K562 (cell line): ENCODE measurements around the gene CLCN1. TPM values are rescaled to one million over a fixed set of nuclear protein-coding genes. Genes with fewer than 3 reads are reported as not detected.

Source experiments
- ATAC-seq: fragments of 200-7000 bp; cut with Tn5 transposase; 3 replicates; pipeline ENCODE4 v1.9.1; 2020; ENCODE audit warnings: moderate library complexity
- BruUV-seq: library from RNA; stranded (reverse); fragments of 400-500 nt; replicated peaks from 2 replicates; lab custom pipeline; 2021; lab: Mats Ljungman, UMichigan
- CTCF ChIA-PET: fragments of 300-600 bp; formaldehyde crosslinking; extraction: SDS; loops from one replicate; lab custom pipeline; 2021; ENCODE audit warnings: low intra/inter-chr PET ratio; lab: Yijun Ruan, JAX
- POLR2A ChIA-PET: fragments of 300-600, 350-650 bp; sonication (Branson Sonifier 250); formaldehyde crosslinking; extraction: SDS; loops from one replicate; lab custom pipeline; 2021; ENCODE audit warnings: antibody characterized with exemption, inconsistent platforms; lab: Yijun Ruan, JAX
- DNase-seq, 4 experiments: peaks; one replicate each; pipeline versions ENCODE4 v3.0.0 to v3.0.0-alpha.2; 2011 to 2018; ENCODE audit warnings: low spot score in 3 of 4, mixed read lengths in 3 of 4; ENCODE audit errors: extremely low read depth in 1 of 4
- FAIRE-seq: peaks from 2 replicates; lab custom pipeline; 2011; peaks lifted over from hg19 to GRCh38; lab: Jason Lieb, UNC
- H2AFZ ChIP-seq: 2 replicates; pipeline ENCODE4 v1.6.0; 2011; ENCODE audit warnings: low read depth, low read length, control low read depth, inconsistent platforms
- H3K27ac ChIP-seq: fragments of 200-600 bp; 3 replicates; pipeline ENCODE4 v1.8.0; 2011; ENCODE audit warnings: low read depth, mild to moderate bottlenecking, control low read depth, inconsistent platforms, low read length, moderate library complexity, mixed read lengths; ENCODE audit errors: extremely low read depth
- H3K27me3 ChIP-seq, 2 experiments: fragments of 300-600 bp in 1 of 2; 2 replicates in 1 of 2; 3 replicates in 1 of 2; pipeline versions ENCODE4 v1.6.0 to v1.8.0; 2011; ENCODE audit warnings: inconsistent platforms in 2 of 2, low read length in 2 of 2, mild to moderate bottlenecking in 1 of 2, mixed read lengths in 1 of 2, moderate library complexity in 1 of 2; ENCODE audit not compliant: control insufficient read depth in 2 of 2, insufficient read depth in 2 of 2
- H3K36me3 ChIP-seq: fragments of 300-600 bp; 3 replicates; pipeline ENCODE4 v1.8.0; 2011; ENCODE audit warnings: mild to moderate bottlenecking, low read length, inconsistent platforms; ENCODE audit not compliant: control insufficient read depth, insufficient read depth
- H3K4me1 ChIP-seq, 2 experiments: fragments of 200-600 bp in 1 of 2; replicated peaks in 1 of 2; 2 replicates in 1 of 2; 3 replicates in 1 of 2; pipeline versions ENCODE4 v1.5.1 to v1.8.0; 2011; ENCODE audit warnings: inconsistent platforms in 2 of 2, low read length in 2 of 2, mild to moderate bottlenecking in 1 of 2, mixed read lengths in 1 of 2, moderate library complexity in 1 of 2; ENCODE audit not compliant: control insufficient read depth in 2 of 2, insufficient read depth in 2 of 2
- H3K4me2 ChIP-seq: 2 replicates; pipeline ENCODE4 v1.6.1; 2011; ENCODE audit warnings: low read length, control low read depth, inconsistent platforms, mixed read lengths; ENCODE audit not compliant: insufficient read depth
- H3K4me3 ChIP-seq: fragments of 200-600 bp; sonication (generic), shearing (Covaris generic); 2 replicates; pipeline ENCODE4 v1.5.1; 2016; ENCODE audit warnings: control low read depth, inconsistent platforms
- H3K79me2 ChIP-seq: fragments of 200-600 bp; 3 replicates; pipeline ENCODE4 v1.8.0; 2011; ENCODE audit warnings: low read length, inconsistent platforms; ENCODE audit not compliant: control insufficient read depth, insufficient read depth
- H3K9ac ChIP-seq, 2 experiments: 2 replicates each; pipeline versions ENCODE4 v1.6.0 to v1.6.1; 2011; ENCODE audit warnings: low read depth in 2 of 2, low read length in 2 of 2, control low read depth in 1 of 2, inconsistent platforms in 1 of 2, mild to moderate bottlenecking in 1 of 2, mixed read lengths in 1 of 2; ENCODE audit not compliant: insufficient read depth in 1 of 2
- H3K9me1 ChIP-seq: one replicate; pipeline ENCODE4 v1.6.0; 2011; ENCODE audit warnings: inconsistent platforms, mild to moderate bottlenecking, low read length, moderate library complexity; ENCODE audit not compliant: control insufficient read depth, insufficient read depth
- H3K9me3 ChIP-seq: replicated peaks from 2 replicates; pipeline ENCODE4 v1.5.1; 2011; ENCODE audit warnings: low read depth, low read length, inconsistent platforms; ENCODE audit not compliant: control insufficient read depth, insufficient read depth
- H4K20me1 ChIP-seq: replicated peaks from 2 replicates; pipeline ENCODE4 v1.6.1; 2011; ENCODE audit warnings: low read length, inconsistent platforms, mixed read lengths; ENCODE audit not compliant: control insufficient read depth, insufficient read depth
- CBX3 ChIP-seq, 2 experiments: IDR thresholded peaks; 1 replicate in 1 of 2; 2 replicates in 1 of 2; pipeline ENCODE4 v1.6.1; 2012; ENCODE audit warnings: inconsistent platforms in 2 of 2, low read length in 2 of 2, borderline replicate concordance in 1 of 2, control low read depth in 1 of 2
- DMBX1 ChIP-seq: fragments of 250-450 bp; sonication (Bioruptor Pico); IDR thresholded peaks from 2 replicates; pipeline ENCODE4 v1.8.0; 2022; ENCODE audit warnings: inconsistent platforms, mild to moderate bottlenecking, moderate library complexity, borderline replicate concordance
- EGR1 ChIP-seq: fragments of 450-650 bp; conservative IDR thresholded peaks from 2 replicates; pipeline ENCODE4 v1.6.1; 2017; ENCODE audit warnings: mild to moderate bottlenecking
- JUND ChIP-seq, 2 experiments: IDR thresholded peaks; 2 replicates in 1 of 2; 3 replicates in 1 of 2; pipeline ENCODE4 v1.6.1; 2011; ENCODE audit warnings: borderline replicate concordance in 2 of 2, low read depth in 2 of 2, low read length in 2 of 2, improper control_type of control experiment in 1 of 2, missing biosample characterization in 1 of 2, missing genetic modification characterization in 1 of 2, missing genetic modification reagents in 1 of 2
- L3MBTL2 ChIP-seq: fragments of 450-650 bp; IDR thresholded peaks from 2 replicates; pipeline ENCODE4 v1.6.1; 2016; ENCODE audit warnings: mild to moderate bottlenecking, moderate library complexity
- MCM7 ChIP-seq, 2 experiments: fragments of 450-650 bp; IDR thresholded peaks; 2 replicates each; pipeline ENCODE4 v1.6.1; 2016 to 2018
- MLLT1 ChIP-seq, 2 experiments: fragments of 450-650 bp; IDR thresholded peaks; 2 replicates each; pipeline ENCODE4 v1.6.1; 2016
- NCOA1 ChIP-seq: fragments of 450-650 bp; IDR thresholded peaks from 2 replicates; pipeline ENCODE4 v1.6.1; 2016; ENCODE audit warnings: low read depth
- RBM34 ChIP-seq: fragments of 200-400 bp; formaldehyde crosslinking; IDR thresholded peaks from 2 replicates; pipeline ENCODE4 v1.6.1; 2018; ENCODE audit warnings: low read length, borderline replicate concordance; ENCODE audit not compliant: insufficient read depth
- SMARCC2 ChIP-seq: fragments of 450-650 bp; IDR thresholded peaks from 2 replicates; pipeline ENCODE4 v1.6.1; 2017; ENCODE audit warnings: antibody characterized with exemption, moderate library complexity, mild to moderate bottlenecking, low read depth
- SRSF7 ChIP-seq: fragments of 200-400 bp; formaldehyde crosslinking; optimal IDR thresholded peaks from 2 replicates; pipeline ENCODE3; 2017; ENCODE audit warnings: mild to moderate bottlenecking, low read depth, low read length
- TEAD4 ChIP-seq, 2 experiments: sonication (generic) in 1 of 2; formaldehyde crosslinking in 1 of 2; IDR thresholded peaks; 2 replicates each; pipeline versions ENCODE4 v1.6.1 to v1.8.0; 2012 to 2022; ENCODE audit warnings: borderline replicate concordance in 1 of 2, inconsistent platforms in 1 of 2, low read length in 1 of 2, mild to moderate bottlenecking in 1 of 2, missing genetic modification reagents in 1 of 2
- ZBED1 ChIP-seq: IDR thresholded peaks from 2 replicates; pipeline ENCODE4 v1.6.1; 2014
- ZNF146 ChIP-seq: IDR thresholded peaks from one replicate; pipeline ENCODE4 v1.6.1; 2018; ENCODE audit warnings: missing compliant biosample characterization; ENCODE audit not compliant: unreplicated experiment
- ZNF280B ChIP-seq: fragments of 250-450 bp; sonication (Bioruptor Pico); IDR thresholded peaks from 2 replicates; pipeline ENCODE4 v1.5.1; 2021; ENCODE audit warnings: mild to moderate bottlenecking
- ZNF57 ChIP-seq: fragments of 450-650 bp; formaldehyde crosslinking; IDR thresholded peaks from 2 replicates; pipeline ENCODE4 v1.4.0; 2020; ENCODE audit warnings: mild to moderate bottlenecking, moderate library complexity
- ZNF589 ChIP-seq: fragments of 200-800 bp; sonication (Bioruptor generic); IDR thresholded peaks from 2 replicates; pipeline ENCODE4 v1.6.1; 2016; ENCODE audit warnings: low read depth, missing genetic modification characterization, missing compliant biosample characterization
- in situ Hi-C: fragments of 300-500 bp; cut with MboI; formaldehyde crosslinking; loops from 4 replicates; pipeline ENCODE4 v1.15.0; 2018; ENCODE audit warnings: inconsistent platforms, mixed read lengths
- intact Hi-C: fragments of 100-400 bp; cut with micrococcal nuclease; formaldehyde crosslinking; loops from 2 replicates; pipeline ENCODE4 v1.14.2; 2022
- polyA plus RNA-seq, 8 experiments: library from polyadenylated mRNA; depleted of rRNA in 4 of 8; stranded (reverse) in 5 of 8; unstranded in 3 of 8; fragments of >200 nt; fragmentation: Nextera tagmentation in 2 of 8; fragmentation: Illumina TruSeq in 1 of 8; extraction: Ambion mirVana in 2 of 8; extraction: Trizol in 1 of 8; gene quantifications; 2 replicates each; pipeline versions ENCODE4 v1.2.1 to v1.2.3, GENCODE V29; 2011 to 2014; ENCODE audit warnings: inconsistent platforms in 1 of 8, missing spikeins in 1 of 8
- total RNA-seq, 7 experiments: library from RNA; depleted of rRNA in 6 of 7; stranded (reverse); fragments of >200 nt in 6 of 7; fragmentation: Illumina TruSeq in 2 of 7; extraction: Trizol in 2 of 7; gene quantifications; 2 replicates each; pipeline versions ENCODE4 v1.2.1 to v1.2.3, GENCODE V29; 2011 to 2021; ENCODE audit warnings: low replicate concordance in 1 of 7
- TF ChIP-seq, protein P1 (sequence below): fragments of 450-650 bp; IDR thresholded peaks from 2 replicates; pipeline ENCODE4 v1.6.1; 2016; ENCODE audit warnings: low read depth, mild to moderate bottlenecking, moderate library complexity
- TF ChIP-seq, protein P2 (sequence below): fragments of 450-650 bp; formaldehyde crosslinking; IDR thresholded peaks from 2 replicates; pipeline ENCODE4 v1.4.0; 2020; ENCODE audit warnings: mild to moderate bottlenecking, moderate library complexity

CLCN1 gene
- total and polyA plus RNA-seq, 9 of the 15 experiments (the other 6 are each of a cell fraction or from before 2014, with no cell fraction given) = 0.01 to 0.11 (median 0.04) TPM; not detected in 4

DNA sequence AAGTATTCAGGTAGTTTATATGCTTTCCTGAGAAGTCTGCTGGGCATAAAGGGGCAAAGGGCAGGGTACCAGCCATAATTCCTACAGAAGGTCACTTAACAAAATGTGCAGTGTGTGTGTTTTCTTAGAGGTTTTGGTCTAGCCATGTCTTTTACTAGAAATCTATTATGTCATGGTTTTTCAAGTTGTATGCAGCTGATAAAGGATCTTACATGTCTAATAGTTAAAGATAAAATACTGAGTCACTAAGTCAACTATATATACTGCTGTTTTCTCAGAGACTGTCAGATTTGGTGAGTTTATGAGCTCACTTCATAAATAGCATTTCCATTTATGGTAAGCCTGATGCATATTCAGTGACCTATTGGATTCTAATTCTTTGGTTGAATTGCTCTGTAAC is 20.0 kb upstream of the CLCN1 start:
- H3K79me2 ChIP-seq = peaks cover 30% of the 10 kb centered on the region
- no peak for FAIRE-seq
- no peaks in the 10 kb centered on the region for H3K9me3 ChIP-seq
- H3K9ac ChIP-seq = no peak overlapping the region
- no peak overlapping the region for H2AFZ ChIP-seq
- H3K27ac ChIP-seq = 0 out of 3 replicates have a peak overlapping the region, but pooled peaks have one; percentile 4
- in situ Hi-C loops = no loop called here
- no TSS peak for BruUV-seq
- ATAC-seq = no peak
- H3K4me1 ChIP-seq = peaks cover 0 to 16% of the 10 kb centered on the region in 2 experiments; a peak in 2 of 5 replicates
- no peak overlapping the region for H3K4me2 ChIP-seq
- ChIA-PET CTCF (no interaction called here), POLR2A (interaction anchor here (0.8 to 2.2 kb wide), 7 partner anchors 12 to 55 kb away, joined by 3 to 7 read pairs (median 3); no protein-coding TSS in a partner anchor)
- intact Hi-C loops = no loop called here
- no peak overlapping the region for H3K4me3 ChIP-seq
- no peaks in the 10 kb centered on the region for H3K27me3 ChIP-seq
- H4K20me1 ChIP-seq = no peaks in the 10 kb centered on the region
- DNase-seq = no peak
- peaks cover 96% of the 10 kb centered on the region for H3K36me3 ChIP-seq
- H3K9me1 ChIP-seq = no peaks in the 10 kb centered on the region
- no peak for TF ChIP-seq ZNF589 (CRISPR knock-in tag)
- no peak for TF ChIP-seq MLLT1 (IDR thresholded peaks at IDR 0.05)
- TF ChIP-seq JUND (IDR thresholded peaks at IDR 0.05; ENCODE audit: borderline replicate concordance, low read depth, low read length) = peak; percentile 77
- peak; percentile 90 for TF ChIP-seq JUND (tag; IDR thresholded peaks at IDR 0.05; ENCODE audit: borderline replicate concordance, low read depth, low read length)
- peak; percentile 21; the same call in 1 of the 2 replicates for TF ChIP-seq TEAD4 (IDR thresholded peaks at IDR 0.05; ENCODE audit: low read length)
- TF ChIP-seq TEAD4 (CRISPR knock-in tag; IDR thresholded peaks at IDR 0.05; ENCODE audit: borderline replicate concordance) = no peak
- TF ChIP-seq SRSF7 = no peak
- TF ChIP-seq ZNF146 (CRISPR knock-in tag) = no peak
- TF ChIP-seq, protein P1, sequence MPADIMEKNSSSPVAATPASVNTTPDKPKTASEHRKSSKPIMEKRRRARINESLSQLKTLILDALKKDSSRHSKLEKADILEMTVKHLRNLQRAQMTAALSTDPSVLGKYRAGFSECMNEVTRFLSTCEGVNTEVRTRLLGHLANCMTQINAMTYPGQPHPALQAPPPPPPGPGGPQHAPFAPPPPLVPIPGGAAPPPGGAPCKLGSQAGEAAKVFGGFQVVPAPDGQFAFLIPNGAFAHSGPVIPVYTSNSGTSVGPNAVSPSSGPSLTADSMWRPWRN = no peak
- TF ChIP-seq DMBX1 (CRISPR knock-in tag) = no peak
- TF ChIP-seq ZNF280B (CRISPR knock-in tag) = no peak
- no peak for TF ChIP-seq EGR1
- no peak for TF ChIP-seq CBX3 (IDR thresholded peaks at IDR 0.05; ENCODE audit: borderline replicate concordance in 1 of 2, low read length in 2 of 2)
- TF ChIP-seq, protein P2, sequence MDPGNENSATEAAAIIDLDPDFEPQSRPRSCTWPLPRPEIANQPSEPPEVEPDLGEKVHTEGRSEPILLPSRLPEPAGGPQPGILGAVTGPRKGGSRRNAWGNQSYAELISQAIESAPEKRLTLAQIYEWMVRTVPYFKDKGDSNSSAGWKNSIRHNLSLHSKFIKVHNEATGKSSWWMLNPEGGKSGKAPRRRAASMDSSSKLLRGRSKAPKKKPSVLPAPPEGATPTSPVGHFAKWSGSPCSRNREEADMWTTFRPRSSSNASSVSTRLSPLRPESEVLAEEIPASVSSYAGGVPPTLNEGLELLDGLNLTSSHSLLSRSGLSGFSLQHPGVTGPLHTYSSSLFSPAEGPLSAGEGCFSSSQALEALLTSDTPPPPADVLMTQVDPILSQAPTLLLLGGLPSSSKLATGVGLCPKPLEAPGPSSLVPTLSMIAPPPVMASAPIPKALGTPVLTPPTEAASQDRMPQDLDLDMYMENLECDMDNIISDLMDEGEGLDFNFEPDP (CRISPR knock-in tag) = no peak
- no peak for TF ChIP-seq ZBED1
- TF ChIP-seq SMARCC2 = peak; percentile 55; the same call in 1 of the 2 replicates
- no peak for TF ChIP-seq NCOA1
- TF ChIP-seq ZNF57 = no peak
- TF ChIP-seq MCM7 (IDR thresholded peaks at IDR 0.05) = no peak
- no peak for TF ChIP-seq RBM34
- no peak for TF ChIP-seq L3MBTL2
